GM12892 (cell line): ENCODE results near the gene MFSD6.
"Not testable (repeated sequence)": the region's sequence is repeated elsewhere in the genome, so short reads cannot be mapped to it uniquely, and the experiment has no call there.

Source experiments
- DNase-seq: peaks from one replicate; pipeline ENCODE4 v3.0.0; 2011; ENCODE audit not compliant: insufficient read length
- FAIRE-seq: peaks from 2 replicates; lab custom pipeline; 2011; peaks lifted over from hg19 to GRCh38; lab: Jason Lieb, UNC
- POLR2A ChIP-seq: IDR thresholded peaks from 2 replicates; pipeline ENCODE4 v1.6.1; 2011; ENCODE audit warnings: low read depth, low read length, control low read depth
- POLR2AphosphoS5 ChIP-seq: IDR thresholded peaks from 2 replicates; pipeline ENCODE4 v1.6.1; 2011; ENCODE audit warnings: low read depth, low read length, control low read depth
- TAF1 ChIP-seq: IDR thresholded peaks from 2 replicates; pipeline ENCODE4 v1.6.1; 2011; ENCODE audit warnings: low read depth, mild to moderate bottlenecking, control low read depth, low read length, borderline replicate concordance

MFSD6 gene

DNA sequence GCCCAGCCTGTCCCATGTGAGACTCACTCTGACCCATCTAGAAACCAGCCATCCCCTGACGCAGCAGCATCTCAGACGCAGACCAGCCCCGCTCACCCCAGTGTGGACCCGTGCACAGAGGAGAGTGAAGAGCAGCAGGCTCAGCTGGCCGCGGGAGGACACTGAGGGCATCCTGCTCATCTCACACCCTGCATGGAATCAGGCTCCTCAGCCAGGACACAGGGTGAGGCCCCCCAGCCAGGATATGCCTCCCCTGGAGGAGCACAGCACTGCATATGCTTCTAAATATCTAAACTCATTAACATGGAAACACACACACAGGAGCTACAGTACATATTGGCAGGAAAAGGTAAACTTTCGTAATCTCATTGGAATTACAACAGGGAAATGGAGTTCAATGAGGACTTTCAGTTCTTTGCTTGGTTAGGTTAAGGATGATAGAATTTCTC lies 91.9 kb downstream of the MFSD6 start:
- TF ChIP-seq POLR2A (no peak), TAF1 (no peak), POLR2AphosphoS5 (no peak)
- FAIRE-seq: no peak
- no peak for DNase-seq

DNA sequence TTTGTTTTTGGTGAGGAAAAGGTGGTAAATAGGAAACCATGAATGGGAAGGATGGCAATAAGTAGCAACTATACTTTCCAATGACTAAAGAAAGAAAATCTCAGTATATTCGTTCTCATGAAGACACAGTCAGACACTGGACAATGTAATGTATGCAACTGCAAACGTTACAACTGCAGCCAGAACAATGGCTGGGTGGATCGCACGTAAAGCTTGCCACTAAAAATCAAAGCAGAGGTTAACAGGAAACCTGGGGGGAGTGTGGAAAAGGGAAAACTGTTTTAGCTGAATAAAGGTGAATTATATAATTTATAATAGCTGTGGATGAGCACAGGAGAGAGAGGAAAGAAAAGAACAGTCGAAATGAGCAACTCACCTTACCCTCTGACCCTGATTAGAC lies 93.1 kb downstream of the MFSD6 start:
- no peak for TF ChIP-seq POLR2A
- no peak for TF ChIP-seq TAF1
- no peak for TF ChIP-seq POLR2AphosphoS5
- FAIRE-seq (no peak), DNase-seq (no peak)

GRCh38 chr2:190501702-190502407 lies 93.7 kb downstream of the MFSD6 start:
- no peak for FAIRE-seq
- DNase-seq: no peak
- TF ChIP-seq POLR2A (no peak), POLR2AphosphoS5 (no peak), TAF1 (no peak)

DNA sequence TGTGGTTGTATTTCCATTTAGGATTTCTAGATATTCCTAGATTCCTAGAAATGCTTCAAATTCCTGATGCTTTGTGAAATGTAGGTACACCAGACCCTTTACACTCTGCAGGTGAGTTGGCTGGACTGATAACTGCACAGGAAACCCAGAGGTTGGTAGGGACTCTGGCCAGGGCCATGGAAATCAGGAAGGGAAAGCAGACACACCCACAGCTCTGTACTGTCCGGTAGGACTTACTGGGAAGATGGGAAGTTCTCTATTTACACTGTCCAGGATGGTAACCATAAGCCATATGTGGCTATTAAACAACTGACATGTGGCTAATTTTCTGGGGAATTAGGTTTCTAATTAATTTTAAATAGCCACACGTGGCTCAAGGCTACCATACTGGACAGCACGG lies 94.9 kb downstream of the MFSD6 start:
- no peak for FAIRE-seq
- TF ChIP-seq TAF1: no peak
- no peak for TF ChIP-seq POLR2A
- no peak for TF ChIP-seq POLR2AphosphoS5
- no peak for DNase-seq

DNA sequence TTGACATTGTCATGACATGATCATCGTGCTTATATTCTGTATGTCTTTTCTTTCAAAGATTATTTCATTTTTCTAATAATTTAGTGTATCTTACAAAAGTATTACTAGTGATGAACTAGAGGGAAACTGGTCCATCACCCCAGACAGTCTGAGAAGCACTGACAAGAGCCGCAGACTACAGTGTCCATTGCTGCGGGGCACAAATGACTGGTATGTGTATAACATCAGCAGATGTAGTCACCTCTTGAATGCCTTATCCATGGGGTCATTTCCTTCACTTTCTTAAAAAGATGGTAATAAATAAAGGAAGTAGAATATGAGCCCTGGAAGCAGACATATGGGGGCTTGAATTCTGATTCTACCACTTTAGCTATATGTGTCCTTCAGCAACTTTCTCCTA lies 96.8 kb downstream of the MFSD6 start:
- TF ChIP-seq TAF1 (no peak), POLR2A (no peak), POLR2AphosphoS5 (no peak)
- FAIRE-seq: no peak
- no peak for DNase-seq

GRCh38 chr2:190505696-190506095 lies 97.5 kb downstream of the MFSD6 start:
- TF ChIP-seq POLR2AphosphoS5 (no peak), TAF1 (no peak), POLR2A (no peak)
- FAIRE-seq (no peak), DNase-seq (no peak)

DNA sequence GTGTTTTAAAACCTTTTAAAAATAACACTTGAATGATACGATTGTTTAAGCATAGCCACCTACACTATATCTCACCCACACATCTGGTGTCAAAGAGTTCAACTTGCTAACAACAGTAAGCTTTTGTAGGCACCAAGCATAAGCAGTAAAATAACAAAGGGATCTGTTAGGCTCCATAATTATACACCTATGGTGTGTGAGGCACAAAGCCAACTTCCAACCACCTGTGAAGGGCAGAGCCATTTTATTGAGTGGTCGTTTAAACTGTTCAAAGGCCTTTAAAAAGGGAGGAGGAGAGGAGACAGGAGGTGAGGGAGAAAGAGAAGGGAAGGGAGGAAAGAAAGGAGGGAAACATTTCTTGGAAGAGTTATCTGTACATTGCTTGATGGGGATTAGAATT lies 98.5 kb downstream of the MFSD6 start:
- DNase-seq (no peak), FAIRE-seq (no peak)
- TF ChIP-seq TAF1 (no peak), POLR2AphosphoS5 (no peak), POLR2A (no peak)

DNA sequence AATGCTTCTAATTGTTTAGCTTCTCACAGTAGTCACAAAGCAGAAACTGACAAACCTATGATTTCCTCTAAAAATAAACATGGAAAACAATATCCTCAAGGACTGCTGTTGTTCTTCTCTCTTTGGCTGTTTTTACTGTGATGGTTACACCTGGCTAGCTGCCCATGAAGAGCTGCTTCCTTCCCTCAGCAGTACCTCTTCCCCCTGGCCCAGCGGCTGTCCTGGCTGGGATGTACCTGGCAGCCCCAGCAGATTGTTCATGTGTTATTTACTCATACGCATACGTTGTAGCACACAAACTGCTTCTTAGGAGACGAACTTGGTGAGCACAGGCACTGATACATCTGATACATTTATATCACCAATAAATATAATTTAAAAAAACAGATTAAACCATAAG lies 99.0 kb downstream of the MFSD6 start:
- DNase-seq (no peak), FAIRE-seq (no peak)
- TF ChIP-seq POLR2AphosphoS5: no peak
- TF ChIP-seq POLR2A: no peak
- no peak for TF ChIP-seq TAF1

- DNase-seq, FAIRE-seq: not testable (repeated sequence)
Measured at GRCh38 chr2:190509895-190510294, 101.7 kb downstream of the MFSD6 start.

DNA sequence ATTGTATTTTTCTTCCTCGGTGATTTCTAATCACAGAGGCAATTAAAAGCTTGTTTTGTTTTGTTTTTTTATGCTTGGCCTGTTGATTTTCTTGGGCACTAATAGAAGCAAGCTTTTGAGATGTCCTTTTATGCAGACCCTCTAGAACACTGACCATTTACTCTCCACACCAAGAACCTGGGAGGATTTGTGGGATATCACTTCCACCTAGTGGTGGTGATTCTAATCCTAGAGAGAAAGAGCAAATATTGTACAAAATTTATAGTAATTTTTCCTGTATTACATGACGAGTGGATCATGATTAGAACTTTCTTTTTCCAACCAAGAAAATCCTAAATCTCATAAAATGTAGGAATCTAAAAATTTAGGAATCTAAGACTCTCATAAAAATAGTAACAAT lies 102.9 kb downstream of the MFSD6 start:
- DNase-seq (no peak), FAIRE-seq (no peak)

GRCh38 chr2:190512539-190513095 lies 104.5 kb downstream of the MFSD6 start:
- DNase-seq (no peak), FAIRE-seq (peak; percentile 46)
- no peak for TF ChIP-seq POLR2A

More for the DNA sequence above, 102.9 kb downstream of the MFSD6 start:
- no peak for TF ChIP-seq TAF1
- no peak for TF ChIP-seq POLR2AphosphoS5
- TF ChIP-seq POLR2A: no peak

DNA sequence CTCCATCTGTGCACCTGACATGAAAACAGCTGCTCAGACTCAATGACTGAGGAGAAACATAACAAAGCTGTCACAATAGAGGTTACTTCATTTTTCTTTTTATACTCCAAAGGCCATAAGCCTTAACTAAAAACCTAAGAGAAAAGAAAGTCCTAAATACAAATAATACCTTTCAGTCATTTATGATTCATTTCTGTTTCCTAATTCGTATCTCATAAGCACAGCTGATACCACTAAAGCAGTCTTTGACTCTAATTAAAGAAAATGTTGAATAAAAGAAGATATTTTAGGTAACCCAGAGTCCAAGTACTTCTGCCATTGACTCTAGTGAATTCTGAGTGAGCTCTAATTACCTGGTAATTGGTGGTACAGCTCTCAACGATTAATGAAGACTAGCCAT lies 105.7 kb downstream of the MFSD6 start:
- FAIRE-seq (no peak), DNase-seq (no peak)
- TF ChIP-seq TAF1: no peak
- no peak for TF ChIP-seq POLR2AphosphoS5
- no peak for TF ChIP-seq POLR2A

DNA sequence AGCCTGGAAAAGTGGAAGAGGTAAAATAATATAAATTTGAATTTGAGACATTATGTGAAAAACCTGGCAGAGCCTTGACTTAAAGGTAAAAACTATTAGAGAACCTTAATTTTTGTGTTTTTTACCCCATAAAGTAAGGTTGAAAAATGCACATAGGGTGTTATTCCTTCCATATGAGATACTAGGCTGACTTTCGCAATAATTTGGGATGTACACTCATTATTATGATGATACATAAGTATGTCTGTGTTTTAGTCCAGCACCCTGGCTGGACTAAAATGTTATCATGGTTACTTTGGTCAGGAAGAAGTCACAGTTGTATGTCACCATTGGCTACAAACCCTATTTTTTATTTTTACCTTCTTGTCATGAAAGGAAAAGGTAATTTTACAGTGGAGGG lies 106.5 kb downstream of the MFSD6 start:
- no peak for TF ChIP-seq TAF1
- TF ChIP-seq POLR2A: no peak
- TF ChIP-seq POLR2AphosphoS5: no peak
- DNase-seq (no peak), FAIRE-seq (no peak)

DNA sequence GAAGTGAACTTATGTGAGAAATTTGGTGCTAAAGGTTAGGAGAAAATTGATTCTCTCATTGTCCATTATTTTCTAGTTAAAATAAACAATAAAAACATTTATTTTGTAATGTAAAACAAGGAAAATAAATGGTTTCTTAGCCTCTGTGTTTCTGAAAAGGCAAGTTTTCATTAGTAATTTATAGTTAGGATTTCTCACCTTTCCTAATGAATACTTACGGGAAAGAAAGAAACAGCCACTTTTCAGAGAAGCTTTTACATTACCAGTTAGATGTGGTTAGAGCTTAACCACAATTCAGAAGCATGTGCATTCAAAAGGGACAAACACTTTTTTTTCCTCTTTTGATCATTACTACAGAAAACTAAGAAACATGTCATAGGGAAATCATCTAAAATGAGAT lies 107.5 kb downstream of the MFSD6 start:
- FAIRE-seq (no peak), DNase-seq (no peak)
- no peak for TF ChIP-seq TAF1
- no peak for TF ChIP-seq POLR2A
- no peak for TF ChIP-seq POLR2AphosphoS5
